A673 (cell line): ENCODE results near the gene LAMA3. TPM values are rescaled to one million over a fixed set of nuclear protein-coding genes. Genes with fewer than 3 reads are reported as not detected.
A peak's percentile ranks its signal among the peaks of the same experiment; 100 is the strongest.

Experiments
- BruUV-seq: library from RNA; stranded (reverse); fragments of 400-500 nt; replicated peaks from 2 replicates; lab custom pipeline; 2021; lab: Mats Ljungman, UMichigan
- CTCF ChIA-PET: fragments of 300-600 bp; sonication (Branson Sonifier 250); formaldehyde crosslinking; loops from one replicate; lab custom pipeline; 2022; ENCODE audit warnings: antibody characterized with exemption; lab: Charles Lee
- POLR2A ChIA-PET: fragments of 300-600 bp; sonication (Branson Sonifier 250); formaldehyde crosslinking; loops from one replicate; lab custom pipeline; 2022; ENCODE audit warnings: antibody characterized with exemption; ENCODE audit not compliant: low non-redundant PET; lab: Charles Lee
- DNase-seq: peaks from one replicate; pipeline ENCODE4 v3.0.0-alpha.2; 2015; ENCODE audit warnings: low spot score
- H3K27ac ChIP-seq: fragments of 200-600 bp; sonication (generic); 2 replicates; pipeline ENCODE4 v1.5.1; 2016; ENCODE audit warnings: mixed run types, low read depth, mild to moderate bottlenecking, mixed read lengths, antibody characterized with exemption, low read length; ENCODE audit not compliant: poor library complexity, severe bottlenecking
- H3K27me3 ChIP-seq: fragments of 200-600 bp; sonication (generic); replicated peaks from 2 replicates; pipeline ENCODE4 v1.6.1; 2017; ENCODE audit warnings: mixed run types, low read depth, mild to moderate bottlenecking, mixed read lengths, antibody characterized with exemption, low read length; ENCODE audit not compliant: insufficient read depth, poor library complexity
- H3K36me3 ChIP-seq: fragments of 200-600 bp; sonication (generic); 2 replicates; pipeline ENCODE4 v1.6.1; 2016; ENCODE audit warnings: mixed run types, mild to moderate bottlenecking, mixed read lengths, antibody characterized with exemption, low read length; ENCODE audit not compliant: insufficient read depth, poor library complexity, severe bottlenecking
- H3K4me1 ChIP-seq: fragments of 200-600 bp; sonication (generic); 2 replicates; pipeline ENCODE4 v1.6.1; 2017; ENCODE audit warnings: mixed run types, mild to moderate bottlenecking, mixed read lengths, antibody characterized with exemption, low read length; ENCODE audit not compliant: insufficient read depth, poor library complexity, severe bottlenecking
- H3K4me3 ChIP-seq: fragments of 200-600 bp; sonication (generic); 2 replicates; pipeline ENCODE4 v1.5.1; 2016; ENCODE audit warnings: low read depth, mixed run types, mild to moderate bottlenecking, mixed read lengths, low read length; ENCODE audit not compliant: poor library complexity, severe bottlenecking
- H3K9me3 ChIP-seq: fragments of 200-600 bp; sonication (generic); 2 replicates; pipeline ENCODE4 v1.6.1; 2016; ENCODE audit warnings: mixed run types, low read depth, mild to moderate bottlenecking, mixed read lengths, antibody characterized with exemption, low read length; ENCODE audit not compliant: poor library complexity, severe bottlenecking
- EZH2 ChIP-seq: fragments of 200-600 bp; sonication (generic); IDR thresholded peaks from 2 replicates; pipeline ENCODE4 v1.6.1; 2017; ENCODE audit warnings: borderline replicate concordance, low read depth, mild to moderate bottlenecking, mixed read lengths, antibody characterized with exemption, low read length; ENCODE audit not compliant: poor library complexity, severe bottlenecking
- intact Hi-C: fragments of 100-400 bp; cut with micrococcal nuclease; formaldehyde crosslinking; loops from one replicate; pipeline ENCODE4 v1.10.0; 2022; ENCODE audit not compliant: unreplicated experiment
- total RNA-seq: library from RNA; stranded (reverse); gene quantifications from 2 replicates; pipeline ENCODE4 v1.2.3, GENCODE V29; 2021
- TF ChIP-seq, protein P1 (sequence below): fragments of 300-800, 200-600 bp; sonication (generic); conservative IDR thresholded peaks from 2 replicates; pipeline ENCODE4 v1.5.1; 2017; ENCODE audit warnings: low read depth, mild to moderate bottlenecking, antibody characterized with exemption, low read length, moderate library complexity, mixed read lengths

Gene LAMA3
- total RNA-seq, 1 experiment from 2014 or later = 2.7 TPM

DNA sequence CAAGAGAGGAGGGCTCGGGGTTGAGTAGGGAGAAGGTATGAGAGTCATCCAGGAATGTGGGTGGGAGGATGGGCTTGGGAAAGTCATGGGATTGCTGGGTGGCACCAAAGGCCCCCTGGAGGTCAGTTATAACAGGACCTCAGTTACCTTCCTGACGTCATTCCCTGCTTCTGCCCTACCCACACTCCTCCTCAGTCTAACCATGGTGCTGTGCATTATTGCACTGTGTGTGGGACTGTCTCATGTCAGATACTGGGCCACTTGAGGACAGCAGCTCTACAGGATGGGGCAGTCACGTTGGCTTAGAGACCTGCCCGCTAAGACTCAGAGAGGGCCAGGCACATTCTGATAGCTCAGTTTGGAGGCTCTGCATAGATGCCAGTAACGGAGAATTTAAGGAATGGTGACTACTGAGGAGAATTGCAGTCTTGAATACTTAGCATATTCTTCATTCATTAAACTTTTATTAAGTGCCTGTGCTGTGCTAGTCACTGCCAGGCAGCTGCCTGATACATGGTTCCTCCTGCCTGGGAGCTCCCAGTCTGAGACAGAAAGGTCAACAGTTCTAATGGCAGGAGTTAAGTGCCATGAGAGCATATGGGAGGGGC lies 90.5 kb downstream of the LAMA3 start:
- TF ChIP-seq EZH2 = no peak
- TF ChIP-seq, protein P1, sequence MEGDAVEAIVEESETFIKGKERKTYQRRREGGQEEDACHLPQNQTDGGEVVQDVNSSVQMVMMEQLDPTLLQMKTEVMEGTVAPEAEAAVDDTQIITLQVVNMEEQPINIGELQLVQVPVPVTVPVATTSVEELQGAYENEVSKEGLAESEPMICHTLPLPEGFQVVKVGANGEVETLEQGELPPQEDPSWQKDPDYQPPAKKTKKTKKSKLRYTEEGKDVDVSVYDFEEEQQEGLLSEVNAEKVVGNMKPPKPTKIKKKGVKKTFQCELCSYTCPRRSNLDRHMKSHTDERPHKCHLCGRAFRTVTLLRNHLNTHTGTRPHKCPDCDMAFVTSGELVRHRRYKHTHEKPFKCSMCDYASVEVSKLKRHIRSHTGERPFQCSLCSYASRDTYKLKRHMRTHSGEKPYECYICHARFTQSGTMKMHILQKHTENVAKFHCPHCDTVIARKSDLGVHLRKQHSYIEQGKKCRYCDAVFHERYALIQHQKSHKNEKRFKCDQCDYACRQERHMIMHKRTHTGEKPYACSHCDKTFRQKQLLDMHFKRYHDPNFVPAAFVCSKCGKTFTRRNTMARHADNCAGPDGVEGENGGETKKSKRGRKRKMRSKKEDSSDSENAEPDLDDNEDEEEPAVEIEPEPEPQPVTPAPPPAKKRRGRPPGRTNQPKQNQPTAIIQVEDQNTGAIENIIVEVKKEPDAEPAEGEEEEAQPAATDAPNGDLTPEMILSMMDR = no peak
- Histone ChIP-seq H3K36me3 (no peaks in the 10 kb centered on the region), H3K27ac (no peak overlapping the region), H3K4me3 (no peak overlapping the region), H3K9me3 (no peaks in the 10 kb centered on the region), H3K4me1 (no peaks in the 10 kb centered on the region), H3K27me3 (no peaks in the 10 kb centered on the region)
- BruUV-seq = no TSS peak
- ChIA-PET CTCF (no interaction called here), POLR2A (no interaction called here)
- no peak for DNase-seq
- intact Hi-C loops = no loop called here

DNA sequence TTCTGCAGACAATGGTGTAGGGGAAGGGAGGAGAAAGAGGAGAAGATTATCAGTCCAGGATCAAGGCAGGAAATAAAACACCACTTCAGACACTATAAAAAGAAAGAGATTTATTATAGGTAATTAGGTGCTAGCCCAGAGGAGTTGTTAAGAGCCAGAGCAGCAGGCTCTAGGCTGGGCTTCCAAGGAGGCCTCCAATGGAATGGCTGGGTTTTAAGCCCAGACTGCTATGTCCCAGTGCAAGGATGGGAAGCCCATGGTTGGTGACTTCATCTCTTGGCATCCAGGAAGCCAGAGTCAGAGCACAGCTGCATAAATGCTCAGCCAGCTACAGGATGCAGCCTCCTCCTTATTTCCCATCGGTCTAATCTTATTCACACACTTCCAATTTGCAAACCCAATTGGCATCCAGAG lies 95.6 kb downstream of the LAMA3 start:
- TF ChIP-seq, protein P1 = no peak
- no peak for TF ChIP-seq EZH2
- ChIA-PET POLR2A (no interaction called here), CTCF (no interaction called here)
- Histone ChIP-seq H3K36me3 (no peaks in the 10 kb centered on the region), H3K27ac (no peak overlapping the region), H3K9me3 (peaks cover 4% of the 10 kb centered on the region), H3K4me1 (no peaks in the 10 kb centered on the region), H3K27me3 (no peaks in the 10 kb centered on the region), H3K4me3 (no peak overlapping the region)
- peak; percentile 34 for DNase-seq
- no TSS peak for BruUV-seq
- intact Hi-C loops = no loop called here

DNA sequence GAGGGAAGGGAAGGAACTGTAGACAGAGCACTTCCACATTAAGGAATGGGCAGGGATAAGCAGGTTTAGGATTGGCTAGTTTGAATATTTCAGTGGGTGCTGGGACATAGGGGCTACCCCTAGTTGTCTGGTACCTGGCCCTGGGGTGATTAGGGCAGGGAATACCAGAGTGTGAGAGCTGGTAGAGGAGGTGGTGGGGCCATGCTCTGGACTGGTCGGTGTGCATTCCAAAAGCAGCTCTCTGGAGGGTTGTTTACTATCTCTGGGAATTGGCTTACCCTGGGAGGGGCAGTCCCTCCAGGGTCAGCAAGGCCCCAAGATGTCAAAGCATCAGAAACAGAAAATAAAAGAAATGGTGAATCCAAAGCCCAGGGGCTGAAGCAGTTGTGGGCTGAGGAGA lies 103.8 kb downstream of the LAMA3 start:
- H3K27me3 ChIP-seq = no peaks in the 10 kb centered on the region
- CTCF ChIA-PET = no interaction called here
- POLR2A ChIA-PET = no interaction called here
- H3K9me3 ChIP-seq = no peaks in the 10 kb centered on the region
- H3K36me3 ChIP-seq = no peaks in the 10 kb centered on the region
- intact Hi-C loops = no loop called here
- BruUV-seq = no TSS peak
- DNase-seq = no peak
- H3K4me3 ChIP-seq = no peak overlapping the region
- TF ChIP-seq, protein P1 = no peak
- no peak overlapping the region for H3K27ac ChIP-seq
- no peaks in the 10 kb centered on the region for H3K4me1 ChIP-seq
